ENCODE measurements around the gene RASAL2. TPM values are rescaled to one million over a fixed set of nuclear protein-coding genes. Genes with fewer than 3 reads are reported as not detected.

RASAL2 gene
- total RNA-seq, 1 experiment from 2014 or later: 22.2 TPM

DNA sequence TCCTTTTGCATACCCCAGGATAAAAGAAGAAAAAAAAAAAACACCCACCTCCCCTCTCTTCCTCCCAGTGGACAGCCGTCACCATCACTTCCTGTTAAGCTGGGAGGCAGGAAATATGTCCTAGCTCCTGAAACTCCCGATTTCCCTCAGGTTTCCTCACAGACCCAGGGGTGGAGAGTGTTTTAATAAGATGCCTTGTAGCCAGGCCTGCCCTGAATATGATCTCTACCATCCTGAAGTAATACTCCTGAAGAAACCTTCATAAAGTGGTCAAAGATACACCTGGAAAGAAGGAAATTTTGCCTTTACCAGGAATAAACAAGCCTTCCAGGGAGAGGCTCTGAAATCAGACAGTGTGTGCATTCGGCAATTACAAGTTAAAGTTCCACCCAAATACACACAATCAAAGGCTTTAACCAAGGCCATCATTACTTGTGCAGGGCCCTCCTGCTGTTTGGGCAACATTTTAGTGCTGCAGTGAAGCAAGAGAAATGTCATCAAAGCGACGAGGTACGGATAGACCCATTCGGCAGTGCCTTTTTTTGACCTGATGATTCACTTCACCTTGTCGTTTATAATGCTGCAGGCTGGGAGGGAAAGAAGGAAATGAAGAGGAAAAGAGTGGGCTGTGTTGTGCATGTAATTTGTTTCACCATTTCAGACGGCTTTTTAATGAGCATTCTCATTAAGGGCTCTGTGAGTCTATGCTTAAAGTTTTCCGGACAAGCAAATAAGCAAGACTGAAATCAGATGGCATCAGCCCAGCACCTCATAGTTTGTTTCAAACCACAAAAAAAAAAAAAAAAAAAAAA, 41.0 kb upstream of the RASAL2 start:
- no peak overlapping the region for H2BK12ac ChIP-seq (ENCODE audit: insufficient read length, low read depth, low read length)

More for the DNA sequence above, 41.0 kb upstream of the RASAL2 start:
- Histone ChIP-seq H3K79me1 (ENCODE audit: insufficient read depth, low read depth, low read length, poor library complexity, severe bottlenecking) (no peaks in the 10 kb centered on the region), H3K4ac (ENCODE audit: low read depth, low read length) (no peak overlapping the region), H2BK15ac (ENCODE audit: low read depth, low read length) (no peak overlapping the region), H2BK20ac (ENCODE audit: low read depth, low read length, poor library complexity, severe bottlenecking) (no peak overlapping the region), H3K27ac (ENCODE audit: insufficient read length, low read depth, low read length) (no peak overlapping the region), H3K9me3 (ENCODE audit: control insufficient read depth, low read depth, low read length) (no peaks in the 10 kb centered on the region), H3K27me3 (ENCODE audit: insufficient read depth, low read length) (no peaks in the 10 kb centered on the region), H3K9ac (ENCODE audit: extremely low read depth, insufficient read length, low read length) (no peak overlapping the region), H3K4me1 (ENCODE audit: insufficient read depth, low read length) (peaks cover 5% of the 10 kb centered on the region; the same call in 1 of the 2 replicates), H3K23me2 (ENCODE audit: insufficient read length, low read depth, low read length, poor library complexity, severe bottlenecking) (no peaks in the 10 kb centered on the region), H4K5ac (ENCODE audit: insufficient read length, low read depth, low read length) (no peak overlapping the region), H3K4me2 (ENCODE audit: insufficient read depth, insufficient read length, low read length) (no peak overlapping the region), H3K23ac (ENCODE audit: insufficient read length, low read depth, low read length) (no peak overlapping the region), H2BK120ac (ENCODE audit: low read depth, low read length, poor library complexity, severe bottlenecking) (no peak overlapping the region), H2BK5ac (ENCODE audit: insufficient read length, low read length) (no peak overlapping the region), H3K14ac (ENCODE audit: insufficient read depth, low read length) (no peak overlapping the region), H3K18ac (ENCODE audit: insufficient read length, low read depth, low read length) (no peak overlapping the region), H3K79me2 (ENCODE audit: insufficient read depth, low read length) (no peaks in the 10 kb centered on the region), H4K20me1 (ENCODE audit: control insufficient read depth, insufficient read depth, insufficient read length) (no peaks in the 10 kb centered on the region), H3T11ph (ENCODE audit: low read length) (no peak overlapping the region), H2AK5ac (ENCODE audit: insufficient read length, low read length) (no peak overlapping the region), H3K56ac (ENCODE audit: insufficient read length, low read depth, low read length) (no peak overlapping the region), H4K91ac (ENCODE audit: insufficient read length, low read depth, low read length) (no peak overlapping the region), H4K8ac (replicated peaks; ENCODE audit: insufficient read length, low read depth, low read length) (no peak overlapping the region), H2AFZ (ENCODE audit: low read length) (no peak overlapping the region)
- TF ChIP-seq, protein P1, sequence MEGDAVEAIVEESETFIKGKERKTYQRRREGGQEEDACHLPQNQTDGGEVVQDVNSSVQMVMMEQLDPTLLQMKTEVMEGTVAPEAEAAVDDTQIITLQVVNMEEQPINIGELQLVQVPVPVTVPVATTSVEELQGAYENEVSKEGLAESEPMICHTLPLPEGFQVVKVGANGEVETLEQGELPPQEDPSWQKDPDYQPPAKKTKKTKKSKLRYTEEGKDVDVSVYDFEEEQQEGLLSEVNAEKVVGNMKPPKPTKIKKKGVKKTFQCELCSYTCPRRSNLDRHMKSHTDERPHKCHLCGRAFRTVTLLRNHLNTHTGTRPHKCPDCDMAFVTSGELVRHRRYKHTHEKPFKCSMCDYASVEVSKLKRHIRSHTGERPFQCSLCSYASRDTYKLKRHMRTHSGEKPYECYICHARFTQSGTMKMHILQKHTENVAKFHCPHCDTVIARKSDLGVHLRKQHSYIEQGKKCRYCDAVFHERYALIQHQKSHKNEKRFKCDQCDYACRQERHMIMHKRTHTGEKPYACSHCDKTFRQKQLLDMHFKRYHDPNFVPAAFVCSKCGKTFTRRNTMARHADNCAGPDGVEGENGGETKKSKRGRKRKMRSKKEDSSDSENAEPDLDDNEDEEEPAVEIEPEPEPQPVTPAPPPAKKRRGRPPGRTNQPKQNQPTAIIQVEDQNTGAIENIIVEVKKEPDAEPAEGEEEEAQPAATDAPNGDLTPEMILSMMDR (conservative IDR thresholded peaks at IDR 0.05): no peak
- Mint-ChIP-seq H3K9me3 (no peaks in the 10 kb centered on the region), H3K4me3 (no peak overlapping the region), H3K27me3 (ENCODE audit: low read depth) (no peaks in the 10 kb centered on the region), H3K36me3 (ENCODE audit: insufficient read depth in 1 of 3, low read depth in 3 of 3) (no peaks in the 10 kb centered on the region), H3K4me1 (peaks cover 41 to 52% of the 10 kb centered on the region in 2 experiments), H3K27ac (no peak overlapping the region)
- WGBS (ENCODE audit: extremely low coverage, insufficient read length, low lambda C conversion rate): no CpG with 5 or more reads among the region's 10 CpGs
- DNase-seq: peak; percentile 22
